HepG2 (cell line): ENCODE data around the gene VEPH1. TPM values are rescaled to one million over a fixed set of nuclear protein-coding genes. Genes with fewer than 3 reads are reported as not detected.

Experiments used
- ATAC-seq: fragments of 200-7000 bp; cut with Tn5 transposase; 3 replicates; pipeline ENCODE4 v1.9.1; 2020; ENCODE audit warnings: mild to moderate bottlenecking, moderate library complexity
- BruUV-seq: library from RNA; stranded (reverse); fragments of 400-500 nt; replicated peaks from 2 replicates; lab custom pipeline; 2021; lab: Mats Ljungman, UMichigan
- CTCF ChIA-PET: fragments of 300-600 bp; formaldehyde crosslinking; extraction: SDS; loops from one replicate; lab custom pipeline; 2021; ENCODE audit warnings: low total read pairs, inconsistent platforms, low intra/inter-chr PET ratio; lab: Yijun Ruan, JAX
- POLR2A ChIA-PET: fragments of 350-600 bp; sonication (Branson Sonifier 250); formaldehyde crosslinking; loops from one replicate; lab custom pipeline; 2020; ENCODE audit warnings: antibody characterized with exemption, inconsistent platforms; lab: Yijun Ruan, JAX
- DNase-seq: peaks from one replicate; pipeline ENCODE4 v3.0.0-alpha.2; 2015; ENCODE audit warnings: low spot score
- FAIRE-seq: peaks from 3 replicates; lab custom pipeline; 2011; peaks lifted over from hg19 to GRCh38; lab: Jason Lieb, UNC
- H2AFZ ChIP-seq: one replicate; pipeline ENCODE4 v1.6.1; 2011; ENCODE audit warnings: low read length, inconsistent platforms
- H3K27ac ChIP-seq: fragments of 300-600 bp; 3 replicates; pipeline ENCODE4 v1.8.0; 2011; ENCODE audit warnings: mixed run types, mild to moderate bottlenecking, mixed read lengths, low read length, inconsistent platforms; ENCODE audit not compliant: insufficient read depth; ENCODE audit errors: extremely low read length
- H3K27me3 ChIP-seq, 2 experiments: fragments of 200-600 bp in 1 of 2; 2 replicates in 1 of 2; 3 replicates in 1 of 2; pipeline versions ENCODE4 v1.6.0 to v1.8.0; 2011; ENCODE audit warnings: low read length in 2 of 2, mild to moderate bottlenecking in 2 of 2, moderate library complexity in 2 of 2, inconsistent platforms in 1 of 2; ENCODE audit not compliant: insufficient read depth in 2 of 2, control insufficient read depth in 1 of 2
- H3K36me3 ChIP-seq, 2 experiments: fragments of 200-600 bp in 1 of 2; replicated peaks in 1 of 2; 2 replicates in 1 of 2; 3 replicates in 1 of 2; pipeline versions ENCODE4 v1.5.1 to v1.8.0; 2011; ENCODE audit warnings: low read length in 2 of 2, inconsistent platforms in 1 of 2; ENCODE audit not compliant: insufficient read depth in 2 of 2, control insufficient read depth in 1 of 2
- H3K4me1 ChIP-seq: 2 replicates; pipeline ENCODE4 v1.5.1; 2012; ENCODE audit warnings: low read length, inconsistent platforms; ENCODE audit not compliant: insufficient read depth
- H3K4me2 ChIP-seq: 2 replicates; pipeline ENCODE4 v1.6.0; 2011; ENCODE audit warnings: low read depth, low read length, inconsistent platforms
- H3K4me3 ChIP-seq, 3 experiments: fragments of 200-600 bp in 1 of 3; sonication (generic), shearing (Covaris generic) in 1 of 3; replicated peaks in 1 of 3; 2 replicates each; pipeline ENCODE4 v1.5.1; 2011 to 2016; ENCODE audit warnings: low read length in 3 of 3, inconsistent platforms in 2 of 3, low read depth in 2 of 3, mild to moderate bottlenecking in 2 of 3, control low read depth in 1 of 3, mixed read lengths in 1 of 3; ENCODE audit not compliant: insufficient read depth in 1 of 3
- H3K79me2 ChIP-seq: one replicate; pipeline ENCODE4 v1.6.1; 2011; ENCODE audit warnings: low read length, inconsistent platforms; ENCODE audit not compliant: insufficient read depth
- H3K9ac ChIP-seq: 2 replicates; pipeline ENCODE4 v1.6.0; 2011; ENCODE audit warnings: mild to moderate bottlenecking, low read depth, low read length, inconsistent platforms; ENCODE audit not compliant: insufficient read depth
- H3K9me3 ChIP-seq: 2 replicates; pipeline ENCODE4 v1.5.1; 2012; ENCODE audit warnings: mild to moderate bottlenecking, low read length
- H4K20me1 ChIP-seq: 2 replicates; pipeline ENCODE4 v1.6.0; 2011; ENCODE audit warnings: inconsistent platforms, mild to moderate bottlenecking, low read length, moderate library complexity; ENCODE audit not compliant: insufficient read depth
- ARNT2 ChIP-seq: sonication (generic); formaldehyde crosslinking; IDR thresholded peaks from 2 replicates; pipeline ENCODE4 v1.8.0; 2022; ENCODE audit warnings: mild to moderate bottlenecking, low read depth, missing genetic modification reagents, moderate library complexity
- CBX5 ChIP-seq: sonication (generic); formaldehyde crosslinking; IDR thresholded peaks from 2 replicates; pipeline ENCODE4 v1.4.0; 2020; ENCODE audit warnings: missing genetic modification reagents, borderline replicate concordance
- HIVEP1 ChIP-seq: sonication (generic); formaldehyde crosslinking; IDR thresholded peaks from 2 replicates; pipeline ENCODE4 v1.4.0; 2020; ENCODE audit warnings: mild to moderate bottlenecking, missing genetic modification reagents
- NCOA1 ChIP-seq: sonication (generic); formaldehyde crosslinking; IDR thresholded peaks from 2 replicates; pipeline ENCODE4 v1.9.0; 2021; ENCODE audit warnings: missing genetic modification reagents
- PAWR ChIP-seq: sonication (generic); formaldehyde crosslinking; IDR thresholded peaks from 2 replicates; pipeline ENCODE4 v1.4.0; 2020; ENCODE audit warnings: missing genetic modification reagents, mild to moderate bottlenecking, borderline replicate concordance
- ZNF33B ChIP-seq: sonication (generic); formaldehyde crosslinking; IDR thresholded peaks from 2 replicates; pipeline ENCODE4 v1.5.1; 2020; ENCODE audit warnings: mild to moderate bottlenecking, missing genetic modification reagents
- ZNF431 ChIP-seq: sonication (generic); formaldehyde crosslinking; IDR thresholded peaks from 2 replicates; pipeline ENCODE4 v1.9.0; 2022; ENCODE audit warnings: missing genetic modification reagents, low read depth, mild to moderate bottlenecking, borderline replicate concordance
- WGBS: methylation state at CpG from one replicate; pipeline ENCODE4 v1.1.6; 2017; ENCODE audit warnings: low lambda C conversion rate; 5-methylcytosine and 5-hydroxymethylcytosine counted together
- in situ Hi-C: cut with HindIII; loops from 2 replicates; pipeline ENCODE4 v1.10.0; 2017; ENCODE audit warnings: low pct_unique_long_range_greater_than_20kb; ENCODE audit not compliant: extremely low pct_ligation_motif_present
- intact Hi-C: fragments of 100-400 bp; cut with micrococcal nuclease; formaldehyde crosslinking; loops from one replicate; pipeline ENCODE4 v1.10.0; 2022; ENCODE audit not compliant: unreplicated experiment
- polyA plus RNA-seq, 8 experiments: library from polyadenylated mRNA; depleted of rRNA in 3 of 8; stranded (reverse) in 7 of 8; unstranded in 1 of 8; fragments of >200 nt; fragmentation: Illumina TruSeq in 4 of 8; extraction: Trizol in 4 of 8; gene quantifications; 2 replicates each; pipeline versions ENCODE4 v1.2.1 to v1.2.3, GENCODE V29; 2011 to 2016; ENCODE audit warnings: low read depth in 4 of 8, missing spikeins in 1 of 8, mixed read lengths in 1 of 8; ENCODE audit not compliant: insufficient read depth in 1 of 8
- total RNA-seq, 5 experiments: library from RNA; depleted of rRNA; stranded (reverse); fragments of >200 nt; fragmentation: Illumina TruSeq; extraction: Trizol; gene quantifications; 2 replicates each; pipeline ENCODE4 v1.2.3, GENCODE V29; 2016; ENCODE audit warnings: low read depth in 1 of 5
- TF ChIP-seq, protein P1 (sequence below): sonication (generic); formaldehyde crosslinking; IDR thresholded peaks from 2 replicates; pipeline ENCODE4 v1.4.0; 2020; ENCODE audit warnings: missing genetic modification reagents; ENCODE audit errors: not compliant biosample characterization
- TF ChIP-seq, protein P2 (sequence below): sonication (generic); formaldehyde crosslinking; IDR thresholded peaks from 2 replicates; pipeline ENCODE4 v1.4.0; 2020; ENCODE audit warnings: missing genetic modification reagents, low read depth, mild to moderate bottlenecking, borderline replicate concordance
- TF ChIP-seq, protein P3 (sequence below): IDR thresholded peaks from 2 replicates; pipeline ENCODE4 v1.6.1; 2012; ENCODE audit warnings: low read depth, low read length, improper control_type of control experiment
- TF ChIP-seq, protein P4 (sequence below): sonication (generic); formaldehyde crosslinking; IDR thresholded peaks from 2 replicates; pipeline ENCODE4 v1.4.0; 2020; ENCODE audit warnings: mild to moderate bottlenecking, missing genetic modification reagents
- TF ChIP-seq, protein P5 (sequence below): sonication (generic); formaldehyde crosslinking; IDR thresholded peaks from 2 replicates; pipeline ENCODE4 v1.8.0; 2022; ENCODE audit warnings: mild to moderate bottlenecking, missing genetic modification reagents
- TF ChIP-seq, protein P6 (sequence below): sonication (generic); formaldehyde crosslinking; IDR thresholded peaks from 2 replicates; pipeline ENCODE4 v1.5.0; 2020; ENCODE audit warnings: missing genetic modification reagents, mild to moderate bottlenecking, borderline replicate concordance
- TF ChIP-seq, protein P7 (sequence below): sonication (generic); formaldehyde crosslinking; IDR thresholded peaks from 2 replicates; pipeline ENCODE4 v1.4.0; 2020; ENCODE audit warnings: missing genetic modification reagents

Gene VEPH1
- total and polyA plus RNA-seq, 2 of the 13 experiments (the other 11 are each of a cell fraction or from before 2014, with no cell fraction given): not detected

DNA sequence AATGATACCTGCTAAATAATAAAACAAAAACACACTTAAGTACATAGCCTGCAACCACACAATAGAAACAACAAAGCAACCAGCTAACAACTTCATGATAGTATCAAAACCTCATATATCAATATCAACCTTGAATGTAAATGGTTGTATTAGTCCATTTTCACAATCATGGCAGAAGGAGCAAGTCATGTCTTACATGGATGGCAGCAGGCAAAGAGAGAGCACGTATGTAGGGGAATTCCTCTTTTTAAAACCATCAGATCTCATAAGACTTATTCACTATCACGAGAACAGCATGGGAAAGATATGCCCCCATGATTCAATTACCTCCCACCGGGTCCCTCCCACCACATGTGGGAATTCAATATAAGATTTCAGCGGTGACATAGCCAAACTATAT lies 111.1 kb downstream of the VEPH1 start:
- H2AFZ ChIP-seq: no peak overlapping the region
- FAIRE-seq (no peak), ATAC-seq (no peak), DNase-seq (no peak)
- H3K9ac ChIP-seq: no peak overlapping the region
- H3K4me1 ChIP-seq: no peaks in the 10 kb centered on the region
- intact Hi-C loops (no loop called here), in situ Hi-C loops (no loop called here)
- no peak overlapping the region for H3K27ac ChIP-seq
- H3K4me3 ChIP-seq: no peak overlapping the region
- no peaks in the 10 kb centered on the region; a peak in 1 of 5 replicates for H3K27me3 ChIP-seq
- ChIA-PET CTCF (no interaction called here), POLR2A (no interaction called here)
- H4K20me1 ChIP-seq: no peaks in the 10 kb centered on the region
- no peaks in the 10 kb centered on the region for H3K79me2 ChIP-seq
- no peaks in the 10 kb centered on the region for H3K36me3 ChIP-seq
- no peak overlapping the region for H3K4me2 ChIP-seq
- no TSS peak for BruUV-seq
- H3K9me3 ChIP-seq: no peaks in the 10 kb centered on the region
- WGBS: 1% methylated on average over 4 of the region's 4 CpGs
- TF ChIP-seq NCOA1: no peak
- TF ChIP-seq, protein P1, sequence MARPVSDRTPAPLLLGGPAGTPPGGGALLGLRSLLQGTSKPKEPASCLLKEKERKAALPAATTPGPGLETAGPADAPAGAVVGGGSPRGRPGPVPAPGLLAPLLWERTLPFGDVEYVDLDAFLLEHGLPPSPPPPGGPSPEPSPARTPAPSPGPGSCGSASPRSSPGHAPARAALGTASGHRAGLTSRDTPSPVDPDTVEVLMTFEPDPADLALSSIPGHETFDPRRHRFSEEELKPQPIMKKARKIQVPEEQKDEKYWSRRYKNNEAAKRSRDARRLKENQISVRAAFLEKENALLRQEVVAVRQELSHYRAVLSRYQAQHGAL (CRISPR knock-in tag): no peak
- no peak for TF ChIP-seq CBX5
- no peak for TF ChIP-seq ARNT2 (CRISPR knock-in tag)
- TF ChIP-seq, protein P2, sequence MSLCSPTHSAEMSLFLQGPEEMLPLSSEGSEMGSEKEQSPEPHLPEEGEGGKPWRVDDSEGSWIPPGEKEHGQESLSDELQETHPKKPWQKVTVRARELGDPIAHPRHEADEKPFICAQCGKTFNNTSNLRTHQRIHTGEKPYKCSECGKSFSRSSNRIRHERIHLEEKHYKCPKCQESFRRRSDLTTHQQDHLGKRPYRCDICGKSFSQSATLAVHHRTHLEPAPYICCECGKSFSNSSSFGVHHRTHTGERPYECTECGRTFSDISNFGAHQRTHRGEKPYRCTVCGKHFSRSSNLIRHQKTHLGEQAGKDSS (CRISPR knock-in tag): no peak
- TF ChIP-seq, protein P3, sequence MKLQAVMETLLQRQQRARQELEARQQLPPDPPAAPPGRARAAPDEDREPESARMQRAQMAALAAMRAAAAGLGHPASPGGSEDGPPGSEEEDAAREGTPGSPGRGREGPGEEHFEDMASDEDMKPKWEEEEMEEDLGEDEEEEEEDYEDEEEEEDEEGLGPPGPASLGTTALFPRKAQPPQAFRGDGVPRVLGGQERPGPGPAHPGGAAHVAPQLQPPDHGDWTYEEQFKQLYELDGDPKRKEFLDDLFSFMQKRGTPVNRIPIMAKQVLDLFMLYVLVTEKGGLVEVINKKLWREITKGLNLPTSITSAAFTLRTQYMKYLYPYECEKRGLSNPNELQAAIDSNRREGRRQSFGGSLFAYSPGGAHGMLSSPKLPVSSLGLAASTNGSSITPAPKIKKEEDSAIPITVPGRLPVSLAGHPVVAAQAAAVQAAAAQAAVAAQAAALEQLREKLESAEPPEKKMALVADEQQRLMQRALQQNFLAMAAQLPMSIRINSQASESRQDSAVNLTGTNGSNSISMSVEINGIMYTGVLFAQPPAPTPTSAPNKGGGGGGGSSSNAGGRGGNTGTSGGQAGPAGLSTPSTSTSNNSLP: no peak
- TF ChIP-seq PAWR (CRISPR knock-in tag): no peak
- TF ChIP-seq ZNF33B (CRISPR knock-in tag): no peak
- TF ChIP-seq, protein P4, sequence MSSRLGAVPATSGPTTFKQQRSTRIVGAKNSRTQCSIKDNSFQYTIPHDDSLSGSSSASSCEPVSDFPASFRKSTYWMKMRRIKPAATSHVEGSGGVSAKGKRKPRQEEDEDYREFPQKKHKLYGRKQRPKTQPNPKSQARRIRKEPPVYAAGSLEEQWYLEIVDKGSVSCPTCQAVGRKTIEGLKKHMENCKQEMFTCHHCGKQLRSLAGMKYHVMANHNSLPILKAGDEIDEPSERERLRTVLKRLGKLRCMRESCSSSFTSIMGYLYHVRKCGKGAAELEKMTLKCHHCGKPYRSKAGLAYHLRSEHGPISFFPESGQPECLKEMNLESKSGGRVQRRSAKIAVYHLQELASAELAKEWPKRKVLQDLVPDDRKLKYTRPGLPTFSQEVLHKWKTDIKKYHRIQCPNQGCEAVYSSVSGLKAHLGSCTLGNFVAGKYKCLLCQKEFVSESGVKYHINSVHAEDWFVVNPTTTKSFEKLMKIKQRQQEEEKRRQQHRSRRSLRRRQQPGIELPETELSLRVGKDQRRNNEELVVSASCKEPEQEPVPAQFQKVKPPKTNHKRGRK: no peak
- TF ChIP-seq HIVEP1 (CRISPR knock-in tag): no peak
- TF ChIP-seq, protein P5, sequence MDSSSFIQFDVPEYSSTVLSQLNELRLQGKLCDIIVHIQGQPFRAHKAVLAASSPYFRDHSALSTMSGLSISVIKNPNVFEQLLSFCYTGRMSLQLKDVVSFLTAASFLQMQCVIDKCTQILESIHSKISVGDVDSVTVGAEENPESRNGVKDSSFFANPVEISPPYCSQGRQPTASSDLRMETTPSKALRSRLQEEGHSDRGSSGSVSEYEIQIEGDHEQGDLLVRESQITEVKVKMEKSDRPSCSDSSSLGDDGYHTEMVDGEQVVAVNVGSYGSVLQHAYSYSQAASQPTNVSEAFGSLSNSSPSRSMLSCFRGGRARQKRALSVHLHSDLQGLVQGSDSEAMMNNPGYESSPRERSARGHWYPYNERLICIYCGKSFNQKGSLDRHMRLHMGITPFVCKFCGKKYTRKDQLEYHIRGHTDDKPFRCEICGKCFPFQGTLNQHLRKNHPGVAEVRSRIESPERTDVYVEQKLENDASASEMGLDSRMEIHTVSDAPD (CRISPR knock-in tag): no peak
- no peak for TF ChIP-seq ZNF431
- TF ChIP-seq, protein P6, sequence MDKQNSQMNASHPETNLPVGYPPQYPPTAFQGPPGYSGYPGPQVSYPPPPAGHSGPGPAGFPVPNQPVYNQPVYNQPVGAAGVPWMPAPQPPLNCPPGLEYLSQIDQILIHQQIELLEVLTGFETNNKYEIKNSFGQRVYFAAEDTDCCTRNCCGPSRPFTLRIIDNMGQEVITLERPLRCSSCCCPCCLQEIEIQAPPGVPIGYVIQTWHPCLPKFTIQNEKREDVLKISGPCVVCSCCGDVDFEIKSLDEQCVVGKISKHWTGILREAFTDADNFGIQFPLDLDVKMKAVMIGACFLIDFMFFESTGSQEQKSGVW (CRISPR knock-in tag): no peak
- TF ChIP-seq, protein P7, sequence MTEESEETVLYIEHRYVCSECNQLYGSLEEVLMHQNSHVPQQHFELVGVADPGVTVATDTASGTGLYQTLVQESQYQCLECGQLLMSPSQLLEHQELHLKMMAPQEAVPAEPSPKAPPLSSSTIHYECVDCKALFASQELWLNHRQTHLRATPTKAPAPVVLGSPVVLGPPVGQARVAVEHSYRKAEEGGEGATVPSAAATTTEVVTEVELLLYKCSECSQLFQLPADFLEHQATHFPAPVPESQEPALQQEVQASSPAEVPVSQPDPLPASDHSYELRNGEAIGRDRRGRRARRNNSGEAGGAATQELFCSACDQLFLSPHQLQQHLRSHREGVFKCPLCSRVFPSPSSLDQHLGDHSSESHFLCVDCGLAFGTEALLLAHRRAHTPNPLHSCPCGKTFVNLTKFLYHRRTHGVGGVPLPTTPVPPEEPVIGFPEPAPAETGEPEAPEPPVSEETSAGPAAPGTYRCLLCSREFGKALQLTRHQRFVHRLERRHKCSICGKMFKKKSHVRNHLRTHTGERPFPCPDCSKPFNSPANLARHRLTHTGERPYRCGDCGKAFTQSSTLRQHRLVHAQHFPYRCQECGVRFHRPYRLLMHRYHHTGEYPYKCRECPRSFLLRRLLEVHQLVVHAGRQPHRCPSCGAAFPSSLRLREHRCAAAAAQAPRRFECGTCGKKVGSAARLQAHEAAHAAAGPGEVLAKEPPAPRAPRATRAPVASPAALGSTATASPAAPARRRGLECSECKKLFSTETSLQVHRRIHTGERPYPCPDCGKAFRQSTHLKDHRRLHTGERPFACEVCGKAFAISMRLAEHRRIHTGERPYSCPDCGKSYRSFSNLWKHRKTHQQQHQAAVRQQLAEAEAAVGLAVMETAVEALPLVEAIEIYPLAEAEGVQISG (CRISPR knock-in tag): no peak
